ENCODE data around the gene ANKRD50.

The ANKRD50 gene

GRCh38 chr4:124696182-124696581 lies 16.4 kb downstream of the ANKRD50 start:
- no peak overlapping the region for H3K4me3 ChIP-seq (ENCODE audit: low read depth, low read length)
- no peak for DNase-seq (ENCODE audit: low read depth)
- TF ChIP-seq CTCF (conservative IDR thresholded peaks at IDR 0.05; ENCODE audit: low read depth, low read length), result no peak

GRCh38 chr4:124694946-124695598 lies 17.5 kb downstream of the ANKRD50 start:
- no peak overlapping the region for H3K4me3 ChIP-seq (ENCODE audit: low read depth, low read length)
- DNase-seq (ENCODE audit: low read depth), result peak; percentile 23
- no peak for TF ChIP-seq CTCF (conservative IDR thresholded peaks at IDR 0.05; ENCODE audit: low read depth, low read length)

- H3K4me3 ChIP-seq (ENCODE audit: low read depth, low read length), result no peak overlapping the region
- no peak for TF ChIP-seq CTCF (conservative IDR thresholded peaks at IDR 0.05; ENCODE audit: low read depth, low read length)
- peak; percentile 25 for DNase-seq (ENCODE audit: low read depth)
These were observed 18.2 kb downstream of the ANKRD50 start for GRCh38 chr4:124694306-124694705.

- no peak overlapping the region for H3K4me3 ChIP-seq (ENCODE audit: low read depth, low read length)
- DNase-seq (ENCODE audit: low read depth), result no peak
- no peak for TF ChIP-seq CTCF (conservative IDR thresholded peaks at IDR 0.05; ENCODE audit: low read depth, low read length)
These were observed 20.7 kb downstream of the ANKRD50 start for GRCh38 chr4:124691801-124692200.

GRCh38 chr4:124686279-124686678 lies 26.3 kb downstream of the ANKRD50 start:
- DNase-seq (ENCODE audit: low read depth), result no peak
- no peak overlapping the region for H3K4me3 ChIP-seq (ENCODE audit: low read depth, low read length)
- no peak for TF ChIP-seq CTCF (conservative IDR thresholded peaks at IDR 0.05; ENCODE audit: low read depth, low read length)

- no peak overlapping the region for H3K4me3 ChIP-seq (ENCODE audit: low read depth, low read length)
- TF ChIP-seq CTCF (conservative IDR thresholded peaks at IDR 0.05; ENCODE audit: low read depth, low read length), result no peak
- peak; percentile 17 for DNase-seq (ENCODE audit: low read depth)
These were observed 26.7 kb downstream of the ANKRD50 start for GRCh38 chr4:124685851-124686250.

- no peak overlapping the region for H3K4me3 ChIP-seq (ENCODE audit: low read depth, low read length)
- no peak for DNase-seq (ENCODE audit: low read depth)
- no peak for TF ChIP-seq CTCF (conservative IDR thresholded peaks at IDR 0.05; ENCODE audit: low read depth, low read length)
These were observed 28.2 kb downstream of the ANKRD50 start for GRCh38 chr4:124684301-124684700.

Measured in choroid plexus epithelial cell (primary cell).